Transverse colon (tissue), 4 donors: ENCODE results near the gene TMEM72. TPM values are rescaled to one million over a fixed set of nuclear protein-coding genes. Genes with fewer than 3 reads are reported as not detected.

ENCODE experiments used
- DNase-seq: peaks from one replicate; pipeline ENCODE4 v3.0.0-alpha.2; 2019
- H3K27ac ChIP-seq, 4 donors: fragments of 200-600 bp; sonication (generic); 2 replicates each; pipeline ENCODE4 v1.5.1; 2016 to 2018; ENCODE audit warnings: inconsistent platforms in 4 of 4
- H3K27me3 ChIP-seq: fragments of 200-600 bp; sonication (generic); 2 replicates; pipeline ENCODE4 v1.5.1; 2017; ENCODE audit warnings: inconsistent platforms
- H3K36me3 ChIP-seq, 4 donors: fragments of 200-600 bp; sonication (generic); 2 replicates each; pipeline ENCODE4 v1.5.1; 2017 to 2019; ENCODE audit warnings: inconsistent platforms in 4 of 4
- H3K4me1 ChIP-seq, 4 donors: fragments of 200-600 bp; sonication (generic); 2 replicates each; pipeline ENCODE4 v1.5.1; 2017 to 2020; ENCODE audit warnings: inconsistent platforms in 4 of 4
- H3K4me3 ChIP-seq, 4 donors: fragments of 200-600 bp; sonication (generic); 1 replicate in 1 of 4; 2 replicates in 3 of 4; pipeline versions ENCODE4 v1.5.1 to v1.6.1; 2017 to 2019; ENCODE audit warnings: inconsistent platforms in 4 of 4
- H3K9me3 ChIP-seq, 2 donors: fragments of 200-600 bp; sonication (generic); 2 replicates each; pipeline ENCODE4 v1.5.1; 2017 to 2019; ENCODE audit warnings: inconsistent platforms in 2 of 2
- EP300 ChIP-seq: sonication (generic); formaldehyde crosslinking; IDR thresholded peaks from one replicate; pipeline ENCODE4 v1.6.1; 2017; ENCODE audit warnings: antibody characterized with exemption, low read depth
- POLR2A ChIP-seq: fragments of 450-650 bp; IDR thresholded peaks from one replicate; pipeline ENCODE4 v1.6.1; 2016; ENCODE audit warnings: antibody characterized with exemption, mild to moderate bottlenecking, moderate library complexity
- POLR2AphosphoS5 ChIP-seq, 3 donors: sonication (generic); formaldehyde crosslinking; IDR thresholded peaks; one replicate each; pipeline ENCODE4 v1.6.1; 2016; ENCODE audit warnings: antibody characterized with exemption in 3 of 3
- WGBS, 2 donors: methylation state at CpG; one replicate each; pipeline ENCODE4 v1.1.5; 2018; ENCODE audit warnings: low coverage in 1 of 2; 5-methylcytosine and 5-hydroxymethylcytosine counted together
- in situ Hi-C, 4 donors: fragments of 200-750 bp; cut with MboI; loops; one replicate each; pipeline versions ENCODE4 v1.15.0 to v1.15.1; 2017; ENCODE audit warnings: low sequenced_read_pairs in 3 of 4, low pct_ligation_motif_present in 1 of 4, low pct_unique_long_range_greater_than_20kb in 1 of 4
- intact Hi-C: fragments of 100-400 bp; cut with DNase I; formaldehyde crosslinking; loops from one replicate; pipeline ENCODE4 v1.15.1; 2023; ENCODE audit warnings: low total_unique reads
- total RNA-seq, 4 donors: library from RNA; depleted of rRNA; stranded (reverse); fragments of >200 nt; gene quantifications; one replicate each; pipeline ENCODE4 v1.1.0, GENCODE V29; 2016
- TF ChIP-seq, protein P1 (sequence below), 5 experiments: fragments of 200-600 bp in 3 of 5; fragments of 450-650 bp in 2 of 5; sonication (generic) in 3 of 5; IDR thresholded peaks; 1 replicate in 2 of 5; 2 replicates in 3 of 5; pipeline ENCODE4 v1.5.1; 2016 to 2017; ENCODE audit warnings: antibody characterized with exemption in 5 of 5, inconsistent platforms in 3 of 5, mild to moderate bottlenecking in 2 of 5, moderate library complexity in 1 of 5

Gene TMEM72
- total RNA-seq, 4 donors from 2014 or later = 9.5 to 49.4 (median 16.5) TPM

DNA sequence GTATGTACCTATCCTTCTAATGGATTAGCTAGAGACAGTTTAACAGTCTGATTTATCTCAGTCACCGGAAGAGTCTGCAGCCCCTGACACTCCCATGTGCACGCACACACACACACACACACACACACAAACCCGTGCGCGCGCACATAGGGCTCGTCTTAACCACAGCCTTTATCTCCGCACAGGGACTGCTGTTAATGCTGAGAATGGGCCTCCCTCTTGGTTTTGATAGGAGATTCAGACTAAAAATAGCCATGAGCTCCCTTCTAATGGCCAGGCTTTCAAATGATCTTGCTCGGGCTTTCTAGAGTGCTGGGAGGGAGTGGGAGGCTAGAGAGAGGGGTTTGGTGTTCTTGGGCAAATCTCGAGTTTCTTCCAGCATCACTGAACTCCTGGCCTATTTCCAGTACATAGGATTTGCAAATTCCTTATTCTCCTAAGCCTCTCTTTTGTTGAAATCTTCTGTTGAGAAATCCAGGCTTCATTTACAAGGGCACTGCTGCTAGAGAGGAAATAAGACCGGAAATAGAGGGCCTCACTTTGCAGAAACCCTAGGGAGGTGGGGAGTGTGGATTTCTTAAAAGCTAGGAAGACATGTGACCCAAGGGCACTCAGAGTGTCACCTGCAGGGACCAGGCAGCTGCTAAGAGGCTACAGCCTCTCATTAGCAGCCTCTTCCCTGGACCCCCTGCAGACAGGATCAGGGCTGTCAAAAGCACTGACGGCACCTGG, 2.4 kb downstream of the TMEM72 start:
- in situ Hi-C loops (no loop called here), intact Hi-C loops (no loop called here)
- no peaks in the 10 kb centered on the region for H3K36me3 ChIP-seq
- peaks cover 0 to 40% (median 18%) of the 10 kb centered on the region in 4 donors for H3K4me1 ChIP-seq
- H3K27me3 ChIP-seq = no peaks in the 10 kb centered on the region
- no peaks in the 10 kb centered on the region for H3K9me3 ChIP-seq
- TF ChIP-seq EP300 = no peak
- TF ChIP-seq, protein P1, sequence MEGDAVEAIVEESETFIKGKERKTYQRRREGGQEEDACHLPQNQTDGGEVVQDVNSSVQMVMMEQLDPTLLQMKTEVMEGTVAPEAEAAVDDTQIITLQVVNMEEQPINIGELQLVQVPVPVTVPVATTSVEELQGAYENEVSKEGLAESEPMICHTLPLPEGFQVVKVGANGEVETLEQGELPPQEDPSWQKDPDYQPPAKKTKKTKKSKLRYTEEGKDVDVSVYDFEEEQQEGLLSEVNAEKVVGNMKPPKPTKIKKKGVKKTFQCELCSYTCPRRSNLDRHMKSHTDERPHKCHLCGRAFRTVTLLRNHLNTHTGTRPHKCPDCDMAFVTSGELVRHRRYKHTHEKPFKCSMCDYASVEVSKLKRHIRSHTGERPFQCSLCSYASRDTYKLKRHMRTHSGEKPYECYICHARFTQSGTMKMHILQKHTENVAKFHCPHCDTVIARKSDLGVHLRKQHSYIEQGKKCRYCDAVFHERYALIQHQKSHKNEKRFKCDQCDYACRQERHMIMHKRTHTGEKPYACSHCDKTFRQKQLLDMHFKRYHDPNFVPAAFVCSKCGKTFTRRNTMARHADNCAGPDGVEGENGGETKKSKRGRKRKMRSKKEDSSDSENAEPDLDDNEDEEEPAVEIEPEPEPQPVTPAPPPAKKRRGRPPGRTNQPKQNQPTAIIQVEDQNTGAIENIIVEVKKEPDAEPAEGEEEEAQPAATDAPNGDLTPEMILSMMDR (IDR thresholded peaks at IDR 0.05) = no peak
- TF ChIP-seq POLR2AphosphoS5 (IDR thresholded peaks at IDR 0.05) = no peak
- TF ChIP-seq POLR2A = no peak
- H3K4me3 ChIP-seq = no peak overlapping the region
- H3K27ac ChIP-seq = no peak overlapping the region
- WGBS, 2 donors = 63 to 88% methylated on average over 3 to 12 of the region's 12 CpGs
- DNase-seq = no peak

DNA sequence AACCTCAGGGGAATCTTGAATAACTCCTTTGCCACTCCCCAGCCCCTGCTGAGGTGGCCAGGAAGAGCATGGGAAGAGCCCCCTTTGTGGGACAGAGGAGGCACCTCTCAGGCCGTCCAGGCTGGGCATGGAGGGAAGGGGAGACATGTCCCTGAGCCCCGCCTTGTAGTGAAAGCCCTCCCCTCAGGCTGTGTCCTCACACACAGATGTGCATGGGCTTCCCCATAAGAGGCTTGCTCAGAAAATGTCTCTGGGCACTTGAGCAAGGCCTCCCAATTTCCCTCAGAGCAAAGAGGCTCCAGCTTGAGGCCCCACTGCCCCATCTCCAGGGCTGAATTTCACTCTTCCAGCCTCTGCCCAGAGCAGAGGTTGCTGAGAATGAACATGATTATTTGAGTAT, 3.8 kb downstream of the TMEM72 start:
- WGBS, 2 donors = 100% methylated on average over 1 of the region's 2 CpGs
- H3K4me1 ChIP-seq = peaks cover 0 to 36% (median 16%) of the 10 kb centered on the region in 4 donors
- TF ChIP-seq POLR2A (no peak), EP300 (no peak), POLR2AphosphoS5 (IDR thresholded peaks at IDR 0.05) (no peak)
- TF ChIP-seq, protein P1 (IDR thresholded peaks at IDR 0.05) = no peak
- intact Hi-C loops = no loop called here
- no peak for DNase-seq
- no peaks in the 10 kb centered on the region for H3K36me3 ChIP-seq
- no peak overlapping the region for H3K4me3 ChIP-seq
- in situ Hi-C loops = no loop called here
- H3K27ac ChIP-seq = no peak overlapping the region
- H3K9me3 ChIP-seq = no peaks in the 10 kb centered on the region
- no peaks in the 10 kb centered on the region for H3K27me3 ChIP-seq

DNA sequence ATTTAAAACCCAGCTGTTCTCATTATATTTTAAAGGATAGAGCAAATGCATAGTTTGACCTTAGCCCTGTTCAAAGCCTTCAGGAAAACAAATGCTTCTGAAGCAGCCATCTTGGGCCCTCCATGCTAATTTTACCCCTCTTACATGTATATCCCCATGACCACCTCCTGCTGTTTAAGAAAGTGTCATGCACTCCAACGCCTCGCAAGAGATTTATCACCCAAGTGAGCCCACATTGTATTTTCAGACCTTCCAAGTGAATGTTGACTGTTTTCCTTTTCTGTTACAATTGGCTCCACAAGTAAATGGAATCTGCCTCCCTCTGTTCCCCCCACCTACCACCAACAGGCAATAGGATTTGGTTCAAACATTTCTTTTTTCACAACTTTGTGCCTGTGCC, 5.3 kb downstream of the TMEM72 start:
- no peak for DNase-seq
- Histone ChIP-seq H3K4me1 (peaks cover 0 to 21% (median 6%) of the 10 kb centered on the region in 4 donors), H3K27ac (no peak overlapping the region), H3K9me3 (no peaks in the 10 kb centered on the region), H3K27me3 (no peaks in the 10 kb centered on the region), H3K4me3 (no peak overlapping the region), H3K36me3 (no peaks in the 10 kb centered on the region)
- in situ Hi-C loops (no loop called here), intact Hi-C loops (no loop called here)
- TF ChIP-seq, protein P1 (IDR thresholded peaks at IDR 0.05) = no peak
- TF ChIP-seq POLR2AphosphoS5 (IDR thresholded peaks at IDR 0.05) (no peak), EP300 (no peak), POLR2A (no peak)
- 73 to 87% methylated on average over 2 of the region's 2 CpGs for WGBS, 2 donors

DNA sequence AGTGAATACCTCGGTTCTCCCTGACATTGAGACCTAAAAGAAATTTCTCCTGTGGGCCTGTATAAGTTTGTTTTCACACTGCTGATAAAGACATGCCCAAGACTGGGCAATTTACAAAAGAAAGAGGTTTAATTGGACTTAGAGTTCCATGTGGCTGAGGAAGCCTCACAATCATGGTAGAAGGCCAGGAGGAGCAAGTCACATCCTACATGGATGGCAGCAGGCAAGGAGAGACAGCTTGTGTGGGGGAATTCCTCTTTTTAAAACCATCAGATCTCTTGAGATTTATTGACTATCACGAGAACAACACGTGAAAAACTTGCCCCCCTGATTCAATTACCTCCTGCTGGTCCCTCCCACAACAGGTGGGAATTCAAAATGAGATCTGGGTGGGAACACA, 6.7 kb downstream of the TMEM72 start:
- H3K27me3 ChIP-seq = no peaks in the 10 kb centered on the region
- no peak overlapping the region for H3K4me3 ChIP-seq
- in situ Hi-C loops = no loop called here
- H3K9me3 ChIP-seq = no peaks in the 10 kb centered on the region
- peaks cover 0 to 6% (median under 1%) of the 10 kb centered on the region in 4 donors for H3K4me1 ChIP-seq
- no peak overlapping the region for H3K27ac ChIP-seq
- whole genome bisulfite sequencing, 2 donors = 77 to 83% methylated on average over 2 to 3 of the region's 3 CpGs
- intact Hi-C loops = no loop called here
- DNase-seq = no peak
- H3K36me3 ChIP-seq = no peaks in the 10 kb centered on the region
- TF ChIP-seq, protein P1 (IDR thresholded peaks at IDR 0.05) = no peak
- no peak for TF ChIP-seq POLR2A
- no peak for TF ChIP-seq EP300
- TF ChIP-seq POLR2AphosphoS5 (IDR thresholded peaks at IDR 0.05) = no peak
